Activated CD8-positive, alpha-beta T cell treated with anti-CD3 and anti-CD28 coated beads for 36 hours (primary cell): ENCODE results near the gene PRELP. TPM values are rescaled to one million over a fixed set of nuclear protein-coding genes. Genes with fewer than 3 reads are reported as not detected.

ENCODE experiments used
- ATAC-seq: fragments of 200-7000 bp; cut with Tn5 transposase; one replicate; pipeline ENCODE4 v1.10.0; 2021; ENCODE audit warnings: mild to moderate bottlenecking, moderate library complexity
- CTCF ChIA-PET: fragments of 350-600 bp; sonication (Branson Sonifier 250); formaldehyde crosslinking; loops from one replicate; lab custom pipeline; 2021; ENCODE audit warnings: antibody characterized with exemption; lab: Charles Lee
- POLR2A ChIA-PET: fragments of 350-600 bp; sonication (Branson Sonifier 250); formaldehyde crosslinking; loops from one replicate; lab custom pipeline; 2021; ENCODE audit warnings: antibody characterized with exemption; lab: Charles Lee
- DNase-seq: peaks from one replicate; pipeline ENCODE4 v3.0.0-alpha.2; 2020
- H3K27ac Mint-ChIP-seq: one replicate; pipeline ENCODE4 v1.8.0; 2021; ENCODE audit warnings: mild to moderate bottlenecking, mixed read lengths
- H3K27me3 Mint-ChIP-seq: one replicate; pipeline ENCODE4 v1.8.0; 2021; ENCODE audit warnings: mixed read lengths
- H3K36me3 Mint-ChIP-seq: one replicate; pipeline ENCODE4 v1.8.0; 2021; ENCODE audit warnings: low read depth, mixed read lengths
- H3K4me1 Mint-ChIP-seq: one replicate; pipeline ENCODE4 v1.8.0; 2021; ENCODE audit warnings: low read depth, mixed read lengths
- H3K4me3 Mint-ChIP-seq: one replicate; pipeline ENCODE4 v1.8.0; 2021; ENCODE audit warnings: mild to moderate bottlenecking, moderate library complexity, mixed read lengths
- H3K9me3 Mint-ChIP-seq: one replicate; pipeline ENCODE4 v1.8.0; 2021; ENCODE audit warnings: mixed read lengths
- CTCF ChIP-seq: fragments of 200-600 bp; IDR thresholded peaks from one replicate; pipeline ENCODE4 v1.8.0; 2022; ENCODE audit warnings: antibody characterized with exemption, mild to moderate bottlenecking
- intact Hi-C: fragments of 100-400 bp; cut with micrococcal nuclease; formaldehyde crosslinking; loops from one replicate; pipeline ENCODE4 v1.10.0; 2022
- total RNA-seq, 2 experiments: library from RNA; stranded (reverse); gene quantifications; one replicate each; pipeline ENCODE4 v1.2.3, GENCODE V29; 2021

The PRELP gene
- total RNA-seq, 2 experiments from 2014 or later, result not detected

GRCh38 chr1:203495845-203496244 lies 20.2 kb downstream of the PRELP start:
- Mint-ChIP-seq H3K4me3 (no peak overlapping the region), H3K4me1 (no peaks in the 10 kb centered on the region), H3K27ac (no peak overlapping the region), H3K9me3 (no peaks in the 10 kb centered on the region), H3K36me3 (no peaks in the 10 kb centered on the region), H3K27me3 (no peaks in the 10 kb centered on the region)
- ChIA-PET POLR2A (interaction anchor here (0.6 kb wide), 1 partner anchor 8 kb away, joined by 3 read pairs; no protein-coding TSS in a partner anchor), CTCF (interaction anchor here (1.3 kb wide), 1 partner anchor 9 kb away, joined by 6 read pairs; no protein-coding TSS in a partner anchor)
- no peak for TF ChIP-seq CTCF
- ATAC-seq (no peak), DNase-seq (no peak)
- intact Hi-C loops, result no loop called here

- CTCF ChIA-PET, result interaction anchor here (1.0 to 2.2 kb wide), 3 partner anchors 9 to 230 kb away, joined by 3 to 8 read pairs (median 3); no protein-coding TSS in a partner anchor
- Mint-ChIP-seq H3K36me3 (no peaks in the 10 kb centered on the region), H3K27ac (no peak overlapping the region), H3K9me3 (no peaks in the 10 kb centered on the region), H3K4me1 (no peaks in the 10 kb centered on the region), H3K4me3 (no peak overlapping the region), H3K27me3 (no peaks in the 10 kb centered on the region)
- intact Hi-C loops, result no loop called here
- TF ChIP-seq CTCF, result no peak
- POLR2A ChIA-PET, result interaction anchor here (0.5 to 0.6 kb wide), 2 partner anchors 129 to 451 kb away, joined by 3 read pairs; partner anchors contain the start of gene ATP2B4
- DNase-seq (no peak), ATAC-seq (no peak)
These were observed 21.7 kb downstream of the PRELP start for GRCh38 chr1:203497269-203497777.

GRCh38 chr1:203499643-203500278 lies 24.2 kb downstream of the PRELP start:
- intact Hi-C loops, result loop anchor here (10.0 kb wide), 1 partner anchor 125 kb away; the partner anchor contains the start of gene ATP2B4
- no peaks in the 10 kb centered on the region for H3K9me3 Mint-ChIP-seq
- DNase-seq, result no peak
- no peaks in the 10 kb centered on the region for H3K4me1 Mint-ChIP-seq
- no peak for ATAC-seq
- H3K36me3 Mint-ChIP-seq, result no peaks in the 10 kb centered on the region
- ChIA-PET CTCF (interaction anchor here (1.1 to 2.2 kb wide), 3 partner anchors 12 to 203 kb away, joined by 3 to 8 read pairs (median 6); no protein-coding TSS in a partner anchor), POLR2A (no interaction called here)
- no peak for TF ChIP-seq CTCF
- H3K27ac Mint-ChIP-seq, result no peak overlapping the region
- no peak overlapping the region for H3K4me3 Mint-ChIP-seq
- H3K27me3 Mint-ChIP-seq, result no peaks in the 10 kb centered on the region

- Mint-ChIP-seq H3K4me1 (no peaks in the 10 kb centered on the region), H3K4me3 (no peak overlapping the region), H3K27me3 (no peaks in the 10 kb centered on the region), H3K36me3 (no peaks in the 10 kb centered on the region), H3K9me3 (no peaks in the 10 kb centered on the region), H3K27ac (no peak overlapping the region)
- intact Hi-C loops, result loop anchor here (10.0 kb wide), 1 partner anchor 125 kb away; the partner anchor contains the start of gene ATP2B4
- DNase-seq (no peak), ATAC-seq (no peak)
- ChIA-PET POLR2A (no interaction called here), CTCF (no interaction called here)
- TF ChIP-seq CTCF, result no peak
These were observed 24.7 kb downstream of the PRELP start for GRCh38 chr1:203500279-203500678.

- H3K4me1 Mint-ChIP-seq, result no peaks in the 10 kb centered on the region
- CTCF ChIA-PET, result interaction anchor here (0.7 to 8.6 kb wide), 39 partner anchors 10 to 343 kb away, joined by 3 to 174 read pairs (median 4); partner anchors contain the start of genes ATP2B4 and OPTC
- no peak overlapping the region for H3K4me3 Mint-ChIP-seq
- H3K27me3 Mint-ChIP-seq, result no peaks in the 10 kb centered on the region
- ATAC-seq (no peak), DNase-seq (no peak)
- no peaks in the 10 kb centered on the region for H3K9me3 Mint-ChIP-seq
- POLR2A ChIA-PET, result interaction anchor here (1.3 kb wide), 1 partner anchor 169 kb away, joined by 3 read pairs; no protein-coding TSS in a partner anchor
- TF ChIP-seq CTCF, result no peak
- intact Hi-C loops, result loop anchor here (2.0 to 10.0 kb wide), 2 partner anchors 121 to 199 kb away; partner anchors contain the start of gene ATP2B4
- H3K27ac Mint-ChIP-seq, result no peak overlapping the region
- H3K36me3 Mint-ChIP-seq, result no peaks in the 10 kb centered on the region
These were observed 28.2 kb downstream of the PRELP start for GRCh38 chr1:203503836-203504235.
